H9 (cell line): ENCODE data around the gene CAPN8. TPM values are rescaled to one million over a fixed set of nuclear protein-coding genes. Genes with fewer than 3 reads are reported as not detected.

Experiments used
- DNase-seq: peaks from one replicate; pipeline ENCODE4 v3.0.0-alpha.2; 2017
- H2AFZ ChIP-seq: one replicate; pipeline ENCODE4 v1.6.1; 2013; ENCODE audit warnings: mild to moderate bottlenecking, low read length, control low read depth, moderate library complexity
- H2AK5ac ChIP-seq: 2 replicates; pipeline ENCODE4 v1.6.1; 2013; ENCODE audit warnings: low read length, control low read depth, mixed read lengths; ENCODE audit not compliant: insufficient read length
- H2BK120ac ChIP-seq: one replicate; pipeline ENCODE4 v1.6.1; 2013; ENCODE audit warnings: low read depth, mild to moderate bottlenecking, low read length, control low read depth, inconsistent platforms; ENCODE audit not compliant: poor library complexity, severe bottlenecking
- H2BK12ac ChIP-seq: 2 replicates; pipeline ENCODE4 v1.6.1; 2013; ENCODE audit warnings: low read length, control low read depth, mixed read lengths, low read depth; ENCODE audit not compliant: insufficient read length
- H2BK15ac ChIP-seq: 2 replicates; pipeline ENCODE4 v1.6.1; 2013; ENCODE audit warnings: low read depth, low read length, control low read depth
- H2BK20ac ChIP-seq: one replicate; pipeline ENCODE4 v1.6.1; 2013; ENCODE audit warnings: low read depth, mild to moderate bottlenecking, low read length, control low read depth, inconsistent platforms; ENCODE audit not compliant: poor library complexity, severe bottlenecking
- H2BK5ac ChIP-seq: 2 replicates; pipeline ENCODE4 v1.6.1; 2013; ENCODE audit warnings: low read length, control low read depth, mixed read lengths; ENCODE audit not compliant: insufficient read length
- H3K14ac ChIP-seq: 2 replicates; pipeline ENCODE4 v1.6.1; 2013; ENCODE audit warnings: low read length, control low read depth; ENCODE audit not compliant: insufficient read depth
- H3K18ac ChIP-seq: 2 replicates; pipeline ENCODE4 v1.6.1; 2013; ENCODE audit warnings: low read depth, mild to moderate bottlenecking, mixed read lengths, low read length, control low read depth; ENCODE audit not compliant: insufficient read length
- H3K23ac ChIP-seq: 2 replicates; pipeline ENCODE4 v1.6.1; 2013; ENCODE audit warnings: low read length, control low read depth, mixed read lengths, low read depth; ENCODE audit not compliant: insufficient read length
- H3K23me2 ChIP-seq: 2 replicates; pipeline ENCODE4 v1.6.1; 2013; ENCODE audit warnings: low read depth, mild to moderate bottlenecking, mixed read lengths, low read length, control low read depth; ENCODE audit not compliant: insufficient read length, poor library complexity, severe bottlenecking
- H3K27ac ChIP-seq: 2 replicates; pipeline ENCODE4 v1.5.1; 2013; ENCODE audit warnings: low read length, control low read depth, mixed read lengths, low read depth; ENCODE audit not compliant: insufficient read length
- H3K27me3 ChIP-seq: 2 replicates; pipeline ENCODE4 v1.6.1; 2013; ENCODE audit warnings: low read length, control low read depth, inconsistent platforms; ENCODE audit not compliant: insufficient read depth
- H3K4ac ChIP-seq: 2 replicates; pipeline ENCODE4 v1.6.1; 2013; ENCODE audit warnings: low read depth, mild to moderate bottlenecking, control low read depth, inconsistent platforms, low read length, moderate library complexity
- H3K4me1 ChIP-seq: 2 replicates; pipeline ENCODE4 v1.6.1; 2013; ENCODE audit warnings: low read length, control low read depth, inconsistent platforms; ENCODE audit not compliant: insufficient read depth
- H3K4me2 ChIP-seq: 2 replicates; pipeline ENCODE4 v1.6.1; 2013; ENCODE audit warnings: low read length, control low read depth, mixed read lengths; ENCODE audit not compliant: insufficient read length, insufficient read depth
- H3K56ac ChIP-seq: 2 replicates; pipeline ENCODE4 v1.6.1; 2013; ENCODE audit warnings: low read depth, mild to moderate bottlenecking, mixed read lengths, low read length, control low read depth; ENCODE audit not compliant: insufficient read length
- H3K79me1 ChIP-seq: 2 replicates; pipeline ENCODE4 v1.6.1; 2013; ENCODE audit warnings: low read depth, mild to moderate bottlenecking, moderate library complexity, low read length, control low read depth, inconsistent platforms; ENCODE audit not compliant: insufficient read depth, poor library complexity, severe bottlenecking
- H3K79me2 ChIP-seq: 2 replicates; pipeline ENCODE4 v1.6.1; 2013; ENCODE audit warnings: low read length, control low read depth, inconsistent platforms; ENCODE audit not compliant: insufficient read depth
- H3K9ac ChIP-seq: 2 replicates; pipeline ENCODE4 v1.6.1; 2013; ENCODE audit warnings: low read length, control low read depth, mixed read lengths; ENCODE audit not compliant: insufficient read length; ENCODE audit errors: extremely low read depth
- H3K9me3 ChIP-seq: one replicate; pipeline ENCODE4 v1.6.1; 2013; ENCODE audit warnings: low read depth, low read length, inconsistent platforms; ENCODE audit not compliant: control insufficient read depth
- H3T11ph ChIP-seq: one replicate; pipeline ENCODE4 v1.6.1; 2013; ENCODE audit warnings: mild to moderate bottlenecking, low read length, control low read depth, inconsistent platforms
- H4K20me1 ChIP-seq: one replicate; pipeline ENCODE4 v1.6.1; 2013; ENCODE audit not compliant: control insufficient read depth, insufficient read length, insufficient read depth
- H4K5ac ChIP-seq: 2 replicates; pipeline ENCODE4 v1.6.1; 2013; ENCODE audit warnings: low read depth, mild to moderate bottlenecking, mixed read lengths, low read length, control low read depth; ENCODE audit not compliant: insufficient read length
- H4K8ac ChIP-seq: replicated peaks from 2 replicates; pipeline ENCODE4 v1.6.1; 2013; ENCODE audit warnings: low read length, control low read depth, mixed read lengths, low read depth; ENCODE audit not compliant: insufficient read length
- H4K91ac ChIP-seq: 2 replicates; pipeline ENCODE4 v1.6.1; 2013; ENCODE audit warnings: low read depth, mild to moderate bottlenecking, moderate library complexity, mixed read lengths, low read length, control low read depth; ENCODE audit not compliant: insufficient read length
- H3K27ac Mint-ChIP-seq, 3 experiments: 2 replicates in 2 of 3; 3 replicates in 1 of 3; pipeline ENCODE4 v1.8.0; 2020 to 2021; ENCODE audit warnings: mixed read lengths in 3 of 3, mild to moderate bottlenecking in 1 of 3, moderate library complexity in 1 of 3
- H3K27me3 Mint-ChIP-seq: 2 replicates; pipeline ENCODE4 v1.8.0; 2021; ENCODE audit warnings: low read depth, mild to moderate bottlenecking, moderate library complexity, mixed read lengths
- H3K36me3 Mint-ChIP-seq, 3 experiments: 2 replicates in 2 of 3; 3 replicates in 1 of 3; pipeline ENCODE4 v1.8.0; 2020 to 2021; ENCODE audit warnings: low read depth in 3 of 3, mixed read lengths in 3 of 3; ENCODE audit not compliant: insufficient read depth in 1 of 3
- H3K4me1 Mint-ChIP-seq, 2 experiments: 2 replicates each; pipeline ENCODE4 v1.8.0; 2020; ENCODE audit warnings: mixed read lengths in 2 of 2
- H3K4me3 Mint-ChIP-seq, 2 experiments: 2 replicates in 1 of 2; 3 replicates in 1 of 2; pipeline ENCODE4 v1.8.0; 2020 to 2021; ENCODE audit warnings: mild to moderate bottlenecking in 2 of 2, mixed read lengths in 2 of 2, moderate library complexity in 1 of 2
- H3K9me3 Mint-ChIP-seq, 2 experiments: 2 replicates in 1 of 2; 3 replicates in 1 of 2; pipeline ENCODE4 v1.8.0; 2020; ENCODE audit warnings: mild to moderate bottlenecking in 2 of 2, mixed read lengths in 2 of 2, moderate library complexity in 1 of 2
- WGBS: extraction: QIAGEN DNeasy Blood & Tissue Kit; methylation state at CpG from one replicate; pipeline ENCODE4 v1.1.7; 2013; ENCODE audit warnings: missing lambda C conversion rate, low lambda C conversion rate, mixed read lengths; ENCODE audit not compliant: insufficient read length; ENCODE audit errors: extremely low coverage; 5-methylcytosine and 5-hydroxymethylcytosine counted together
- total RNA-seq: library from RNA; stranded (reverse); gene quantifications from 2 replicates; pipeline ENCODE4 v1.2.1, GENCODE V29; 2021
- TF ChIP-seq, protein P1 (sequence below): fragments of 200-600 bp; sonication (generic); conservative IDR thresholded peaks from 3 replicates; pipeline ENCODE4 v1.8.0; 2021; ENCODE audit warnings: antibody characterized with exemption, mild to moderate bottlenecking

The CAPN8 gene
- total RNA-seq, 1 experiment from 2014 or later: not detected

GRCh38 chr1:223611936-223612335 is 53.6 kb downstream of the CAPN8 start:
- Histone ChIP-seq H2BK12ac (no peak overlapping the region), H3T11ph (no peak overlapping the region), H3K9ac (no peak overlapping the region), H2BK120ac (no peak overlapping the region), H3K4me2 (no peak overlapping the region), H2AK5ac (no peak overlapping the region), H4K91ac (no peak overlapping the region), H2BK5ac (no peak overlapping the region), H3K23ac (no peak overlapping the region), H3K14ac (no peak overlapping the region), H4K5ac (no peak overlapping the region), H4K20me1 (no peaks in the 10 kb centered on the region), H3K23me2 (no peaks in the 10 kb centered on the region), H3K56ac (no peak overlapping the region), H3K27ac (no peak overlapping the region), H3K79me2 (no peaks in the 10 kb centered on the region), H4K8ac (no peak overlapping the region), H2BK20ac (no peak overlapping the region), H3K4me1 (no peaks in the 10 kb centered on the region), H2AFZ (no peak overlapping the region), H3K27me3 (no peaks in the 10 kb centered on the region), H3K18ac (no peak overlapping the region), H3K4ac (no peak overlapping the region), H3K9me3 (no peaks in the 10 kb centered on the region), H3K79me1 (no peaks in the 10 kb centered on the region), H2BK15ac (no peak overlapping the region)
- H3K9me3 Mint-ChIP-seq: peaks cover 9% of the 10 kb centered on the region in 2 experiments; a peak in 4 of 5 replicates
- peaks cover 5% of the 10 kb centered on the region; the same call in 1 of the 2 replicates for H3K27me3 Mint-ChIP-seq
- 0 out of 4 replicates have a peak, but pooled peaks cover 0 to 2% of the 10 kb centered on the region in 2 experiments for H3K4me1 Mint-ChIP-seq
- H3K27ac Mint-ChIP-seq: no peak overlapping the region
- no peak for DNase-seq
- peaks cover 0 to 8% (median 6%) of the 10 kb centered on the region in 3 experiments; a peak in 5 of 7 replicates for H3K36me3 Mint-ChIP-seq
- no CpG with 5 or more reads among the region's 1 CpG for WGBS
- H3K4me3 Mint-ChIP-seq: no peak overlapping the region
- TF ChIP-seq, protein P1, sequence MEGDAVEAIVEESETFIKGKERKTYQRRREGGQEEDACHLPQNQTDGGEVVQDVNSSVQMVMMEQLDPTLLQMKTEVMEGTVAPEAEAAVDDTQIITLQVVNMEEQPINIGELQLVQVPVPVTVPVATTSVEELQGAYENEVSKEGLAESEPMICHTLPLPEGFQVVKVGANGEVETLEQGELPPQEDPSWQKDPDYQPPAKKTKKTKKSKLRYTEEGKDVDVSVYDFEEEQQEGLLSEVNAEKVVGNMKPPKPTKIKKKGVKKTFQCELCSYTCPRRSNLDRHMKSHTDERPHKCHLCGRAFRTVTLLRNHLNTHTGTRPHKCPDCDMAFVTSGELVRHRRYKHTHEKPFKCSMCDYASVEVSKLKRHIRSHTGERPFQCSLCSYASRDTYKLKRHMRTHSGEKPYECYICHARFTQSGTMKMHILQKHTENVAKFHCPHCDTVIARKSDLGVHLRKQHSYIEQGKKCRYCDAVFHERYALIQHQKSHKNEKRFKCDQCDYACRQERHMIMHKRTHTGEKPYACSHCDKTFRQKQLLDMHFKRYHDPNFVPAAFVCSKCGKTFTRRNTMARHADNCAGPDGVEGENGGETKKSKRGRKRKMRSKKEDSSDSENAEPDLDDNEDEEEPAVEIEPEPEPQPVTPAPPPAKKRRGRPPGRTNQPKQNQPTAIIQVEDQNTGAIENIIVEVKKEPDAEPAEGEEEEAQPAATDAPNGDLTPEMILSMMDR: no peak
